Neural crest cell (in vitro differentiated cells): ENCODE data around the gene ANKK1. TPM values are rescaled to one million over a fixed set of nuclear protein-coding genes. Genes with fewer than 3 reads are reported as not detected.

Experiments used
- DNase-seq: peaks from one replicate; pipeline ENCODE4 v3.0.0; 2021; ENCODE audit warnings: low read depth, mixed read lengths, low spot score
- H3K27ac Mint-ChIP-seq: one replicate; pipeline ENCODE4 v1.8.0; 2021; ENCODE audit warnings: mild to moderate bottlenecking, mixed read lengths; ENCODE audit not compliant: unreplicated experiment
- H3K27me3 Mint-ChIP-seq: 2 replicates; pipeline ENCODE4 v1.8.0; 2021; ENCODE audit warnings: low read depth, mild to moderate bottlenecking, mixed read lengths
- H3K36me3 Mint-ChIP-seq: 2 replicates; pipeline ENCODE4 v1.8.0; 2021; ENCODE audit warnings: low read depth, mild to moderate bottlenecking, mixed read lengths
- H3K4me1 Mint-ChIP-seq: 2 replicates; pipeline ENCODE4 v1.8.0; 2021; ENCODE audit warnings: mixed read lengths
- H3K4me3 Mint-ChIP-seq: one replicate; pipeline ENCODE4 v1.8.0; 2021; ENCODE audit warnings: mild to moderate bottlenecking, mixed read lengths
- H3K9me3 Mint-ChIP-seq: 2 replicates; pipeline ENCODE4 v1.8.0; 2021; ENCODE audit warnings: mixed read lengths
- CTCF ChIP-seq: fragments of 200-600 bp; sonication (generic); conservative IDR thresholded peaks from 2 replicates; pipeline ENCODE4 v1.5.0; 2021; ENCODE audit warnings: antibody characterized with exemption, mild to moderate bottlenecking
- total RNA-seq: library from RNA; stranded (reverse); gene quantifications from 2 replicates; pipeline ENCODE4 v1.2.1, GENCODE V29; 2021

ANKK1 gene
- total RNA-seq, 1 donor from 2014 or later, result 0.09 TPM

GRCh38 chr11:113373306-113373705 is 14.3 kb upstream of the ANKK1 start:
- H3K4me3 Mint-ChIP-seq, result no peak overlapping the region
- H3K9me3 Mint-ChIP-seq, result no peaks in the 10 kb centered on the region
- DNase-seq, result no peak
- no peak overlapping the region for H3K27ac Mint-ChIP-seq
- no peak for TF ChIP-seq CTCF
- peaks cover 5% of the 10 kb centered on the region for H3K4me1 Mint-ChIP-seq
- no peaks in the 10 kb centered on the region for H3K36me3 Mint-ChIP-seq
- peaks cover 8% of the 10 kb centered on the region for H3K27me3 Mint-ChIP-seq

- H3K36me3 Mint-ChIP-seq, result no peaks in the 10 kb centered on the region
- no peak for DNase-seq
- H3K27me3 Mint-ChIP-seq, result peaks cover 8% of the 10 kb centered on the region
- peaks cover 5% of the 10 kb centered on the region for H3K4me1 Mint-ChIP-seq
- H3K4me3 Mint-ChIP-seq, result no peak overlapping the region
- no peaks in the 10 kb centered on the region for H3K9me3 Mint-ChIP-seq
- H3K27ac Mint-ChIP-seq, result no peak overlapping the region
- no peak for TF ChIP-seq CTCF
Observed at GRCh38 chr11:113373981-113374560, 13.5 kb upstream of the ANKK1 start.

GRCh38 chr11:113375402-113375801 is 12.2 kb upstream of the ANKK1 start:
- Mint-ChIP-seq H3K4me3 (no peak overlapping the region), H3K27me3 (peaks cover 11% of the 10 kb centered on the region), H3K9me3 (peaks cover 4% of the 10 kb centered on the region), H3K27ac (no peak overlapping the region), H3K4me1 (peaks cover 5% of the 10 kb centered on the region), H3K36me3 (no peaks in the 10 kb centered on the region)
- DNase-seq, result no peak
- TF ChIP-seq CTCF, result no peak

GRCh38 chr11:113376156-113376555 is 11.4 kb upstream of the ANKK1 start:
- no peak overlapping the region for H3K27ac Mint-ChIP-seq
- H3K9me3 Mint-ChIP-seq, result peaks cover 5% of the 10 kb centered on the region
- peaks cover 13% of the 10 kb centered on the region for H3K27me3 Mint-ChIP-seq
- H3K36me3 Mint-ChIP-seq, result no peaks in the 10 kb centered on the region
- no peak for TF ChIP-seq CTCF
- no peak for DNase-seq
- no peak overlapping the region for H3K4me3 Mint-ChIP-seq
- peaks cover 5% of the 10 kb centered on the region for H3K4me1 Mint-ChIP-seq

- Mint-ChIP-seq H3K36me3 (no peaks in the 10 kb centered on the region), H3K4me1 (peaks cover 5% of the 10 kb centered on the region), H3K4me3 (no peak overlapping the region), H3K27me3 (peaks cover 17% of the 10 kb centered on the region), H3K27ac (no peak overlapping the region), H3K9me3 (peaks cover 5% of the 10 kb centered on the region)
- DNase-seq, result no peak
- TF ChIP-seq CTCF, result no peak
Observed at GRCh38 chr11:113377681-113378412, 9.7 kb upstream of the ANKK1 start.
